Left ventricle myocardium inferior (tissue), 1 donor: ENCODE results near the gene ST6GALNAC4. TPM values are rescaled to one million over a fixed set of nuclear protein-coding genes. Genes with fewer than 3 reads are reported as not detected.

ENCODE experiments used
- DNase-seq: peaks from one replicate; pipeline ENCODE4 v3.0.0-alpha.2; 2020
- H3K27ac ChIP-seq: fragments of 200-600 bp; replicated peaks from 2 replicates; pipeline ENCODE4 v1.8.0; 2021
- H3K27me3 ChIP-seq: fragments of 200-600 bp; 2 replicates; pipeline ENCODE4 v1.8.0; 2021; ENCODE audit warnings: low read depth
- H3K36me3 ChIP-seq: fragments of 200-600 bp; 2 replicates; pipeline ENCODE4 v1.8.0; 2021
- H3K4me1 ChIP-seq: fragments of 200-600 bp; 2 replicates; pipeline ENCODE4 v1.8.0; 2021
- H3K4me3 ChIP-seq: fragments of 200-600 bp; 2 replicates; pipeline ENCODE4 v1.8.0; 2021; ENCODE audit warnings: mild to moderate bottlenecking, moderate library complexity
- H3K9me3 ChIP-seq: fragments of 200-600 bp; replicated peaks from 2 replicates; pipeline ENCODE4 v1.8.0; 2021
- CTCF ChIP-seq: fragments of 200-600 bp; IDR thresholded peaks from 2 replicates; pipeline ENCODE4 v1.8.0; 2021; ENCODE audit warnings: antibody characterized with exemption, mild to moderate bottlenecking, borderline replicate concordance
- intact Hi-C: fragments of 100-400 bp; cut with micrococcal nuclease; formaldehyde crosslinking; loops from one replicate; pipeline ENCODE4 v1.11.0; 2022
- total RNA-seq: library from RNA; stranded (reverse); fragmentation: NEBNext Ultra II Directional; extraction: Animal tissue kit (Norgen Biotek cat#: 25700); gene quantifications from one replicate; pipeline ENCODE4 v1.2.1, GENCODE V29; 2021
- donor health status: DM: no; HTN: yes; CAD: no; lungs with severe emphysema.

ST6GALNAC4 gene
- total RNA-seq, 1 donor from 2014 or later = 31.3 TPM

DNA sequence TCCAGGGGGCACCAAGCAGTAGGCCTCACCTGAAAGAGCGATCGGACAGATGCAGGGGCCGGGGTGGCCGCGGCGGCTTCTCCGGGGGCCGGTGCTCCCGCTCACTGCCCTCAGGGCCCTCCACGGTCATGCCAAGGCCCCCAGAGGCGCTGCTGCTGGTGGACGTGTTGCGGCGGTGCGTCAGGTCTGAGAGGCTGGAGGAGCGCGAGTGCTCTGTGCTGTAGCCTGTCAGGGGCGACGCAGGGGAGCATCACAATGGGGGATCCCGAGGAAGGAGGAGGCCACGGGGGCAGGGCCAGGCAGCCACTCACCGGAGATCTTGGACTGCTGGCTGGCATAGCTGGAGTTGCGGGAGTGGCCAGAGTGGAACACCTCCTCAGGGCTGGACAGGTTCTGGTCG, 28.5 kb upstream of the ST6GALNAC4 start:
- no peak for DNase-seq
- Histone ChIP-seq H3K4me3 (no peak overlapping the region), H3K27me3 (no peaks in the 10 kb centered on the region), H3K9me3 (no peaks in the 10 kb centered on the region), H3K4me1 (peaks cover 75% of the 10 kb centered on the region), H3K36me3 (peaks cover 24% of the 10 kb centered on the region), H3K27ac (peak overlapping the region; percentile 87)
- intact Hi-C loops = loop anchor here (10.0 kb wide), 1 partner anchor 169 kb away; no protein-coding TSS in a partner anchor
- TF ChIP-seq CTCF = no peak

DNA sequence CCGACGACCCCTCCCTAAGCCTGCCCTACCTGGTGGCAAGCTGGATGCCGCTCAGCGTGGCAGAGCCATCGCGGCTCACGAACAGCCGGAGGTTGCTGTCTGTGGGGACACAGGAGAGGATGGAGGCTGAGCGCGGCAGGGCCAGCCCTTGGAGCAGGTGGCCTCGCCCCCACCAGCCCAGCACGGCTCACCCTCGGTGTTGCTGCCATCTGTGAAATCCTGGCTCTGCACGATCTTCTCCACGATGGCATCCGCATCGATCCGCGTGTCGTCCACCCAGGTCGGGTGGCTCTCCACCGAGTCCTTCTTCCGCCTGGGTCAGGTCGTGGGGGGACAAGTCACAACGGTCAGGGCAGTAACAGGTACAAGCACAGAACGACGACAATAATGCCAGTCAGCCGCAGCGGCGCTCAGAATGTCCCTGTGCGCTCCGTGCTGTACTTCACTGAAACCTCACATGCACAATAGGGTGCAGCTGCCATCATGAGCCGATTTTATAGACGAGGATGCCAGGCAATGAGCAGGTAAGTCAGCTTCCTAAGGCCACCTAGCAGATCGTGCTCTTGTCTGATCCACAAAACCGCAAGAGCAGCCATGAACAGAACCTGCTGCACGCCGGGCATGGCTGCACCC, 27.9 kb upstream of the ST6GALNAC4 start:
- peaks cover 24% of the 10 kb centered on the region for H3K36me3 ChIP-seq
- DNase-seq = no peak
- no peaks in the 10 kb centered on the region for H3K9me3 ChIP-seq
- H3K4me1 ChIP-seq = peaks cover 68% of the 10 kb centered on the region
- no peak overlapping the region for H3K4me3 ChIP-seq
- intact Hi-C loops = loop anchor here (5.0 to 10.0 kb wide), 2 partner anchors 88 to 170 kb away; no protein-coding TSS in a partner anchor
- TF ChIP-seq CTCF = no peak
- no peaks in the 10 kb centered on the region for H3K27me3 ChIP-seq
- H3K27ac ChIP-seq = no peak overlapping the region

GRCh38 chr9:127943731-127944144, 26.9 kb upstream of the ST6GALNAC4 start:
- peaks cover 59% of the 10 kb centered on the region for H3K4me1 ChIP-seq
- intact Hi-C loops = loop anchor here (5.0 to 10.0 kb wide), 2 partner anchors 89 to 171 kb away; no protein-coding TSS in a partner anchor
- H3K4me3 ChIP-seq = no peak overlapping the region
- H3K27ac ChIP-seq = peak overlapping the region; percentile 5
- peaks cover 24% of the 10 kb centered on the region for H3K36me3 ChIP-seq
- TF ChIP-seq CTCF = peak; percentile 91
- H3K9me3 ChIP-seq = no peaks in the 10 kb centered on the region
- peak; percentile 86 for DNase-seq
- no peaks in the 10 kb centered on the region for H3K27me3 ChIP-seq

DNA sequence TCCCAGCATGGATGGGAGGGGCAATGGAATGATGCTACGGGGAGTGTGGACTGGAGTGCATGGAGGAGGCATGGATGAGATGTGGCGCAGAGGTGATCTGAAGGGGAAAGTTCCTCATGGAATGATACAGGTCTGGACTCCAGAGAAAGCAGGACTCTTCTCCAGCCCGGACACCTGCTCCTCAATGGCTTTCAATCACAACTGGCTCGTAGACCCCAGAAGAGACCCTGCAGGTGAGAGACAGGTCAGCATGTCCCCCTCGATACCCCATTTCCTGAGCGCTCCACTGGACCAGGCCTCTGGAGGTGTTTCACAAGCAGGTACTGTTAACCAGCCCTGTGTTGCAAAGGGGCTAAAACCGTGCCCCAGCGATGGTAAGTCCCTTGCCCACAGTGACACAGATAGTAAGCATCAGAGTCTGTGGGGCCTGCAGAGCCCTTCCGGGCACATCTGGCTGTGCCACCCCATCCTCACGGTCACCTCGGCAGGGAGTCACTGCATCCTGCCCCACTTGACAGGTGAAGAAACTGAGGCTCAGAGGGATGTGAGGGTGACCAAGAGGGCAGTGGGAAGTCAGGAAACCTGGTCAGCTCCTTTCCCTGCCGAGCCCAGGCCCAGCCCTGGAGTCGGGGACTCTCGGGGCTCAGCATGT, 26.3 kb upstream of the ST6GALNAC4 start:
- intact Hi-C loops = loop anchor here (5.0 to 10.0 kb wide), 2 partner anchors 89 to 172 kb away; no protein-coding TSS in a partner anchor

More for the DNA sequence above, 26.3 kb upstream of the ST6GALNAC4 start:
- TF ChIP-seq CTCF = no peak
- no peak for DNase-seq
- Histone ChIP-seq H3K4me3 (no peak overlapping the region), H3K9me3 (no peaks in the 10 kb centered on the region), H3K4me1 (peaks cover 59% of the 10 kb centered on the region), H3K27ac (peak overlapping the region; percentile 5), H3K36me3 (peaks cover 24% of the 10 kb centered on the region), H3K27me3 (no peaks in the 10 kb centered on the region)
